IPS DF 6.9 (cell line): ENCODE results near the gene SLC13A3.

Experiments used
- DNase-seq: peaks from one replicate; pipeline ENCODE4 v3.0.0-alpha.2; 2013; ENCODE audit warnings: low read depth, low spot score
- H3K27ac ChIP-seq: one replicate; pipeline ENCODE4 v1.5.1; 2013; ENCODE audit warnings: low read length, control low read depth
- H3K27me3 ChIP-seq: 2 replicates; pipeline ENCODE4 v1.6.1; 2013; ENCODE audit warnings: mild to moderate bottlenecking, low read length; ENCODE audit not compliant: control insufficient read depth, insufficient read depth
- H3K36me3 ChIP-seq: 2 replicates; pipeline ENCODE4 v1.6.1; 2013; ENCODE audit warnings: low read length; ENCODE audit not compliant: control insufficient read depth, insufficient read depth
- H3K4me1 ChIP-seq: 2 replicates; pipeline ENCODE4 v1.6.1; 2013; ENCODE audit warnings: low read length; ENCODE audit not compliant: control insufficient read depth, insufficient read depth
- H3K4me3 ChIP-seq: 2 replicates; pipeline ENCODE4 v1.5.1; 2013; ENCODE audit warnings: mild to moderate bottlenecking, low read length
- H3K9me3 ChIP-seq: 2 replicates; pipeline ENCODE4 v1.6.1; 2013; ENCODE audit warnings: low read length, inconsistent platforms; ENCODE audit not compliant: control insufficient read depth, insufficient read depth
- WGBS: extraction: QIAGEN DNeasy Blood & Tissue Kit; methylation state at CpG from one replicate; pipeline ENCODE4 v1.1.7; 2013; ENCODE audit warnings: mixed read lengths, missing lambda C conversion rate; ENCODE audit not compliant: insufficient read length, insufficient coverage; 5-methylcytosine and 5-hydroxymethylcytosine counted together

The SLC13A3 gene

GRCh38 chr20:46641424-46641823 is 9.8 kb downstream of the SLC13A3 start:
- H3K4me3 ChIP-seq: no peak overlapping the region
- no peak for DNase-seq
- no peaks in the 10 kb centered on the region for H3K4me1 ChIP-seq
- no peaks in the 10 kb centered on the region for H3K27me3 ChIP-seq
- no peaks in the 10 kb centered on the region for H3K36me3 ChIP-seq
- H3K9me3 ChIP-seq: no peaks in the 10 kb centered on the region
- H3K27ac ChIP-seq: no peak overlapping the region

DNA sequence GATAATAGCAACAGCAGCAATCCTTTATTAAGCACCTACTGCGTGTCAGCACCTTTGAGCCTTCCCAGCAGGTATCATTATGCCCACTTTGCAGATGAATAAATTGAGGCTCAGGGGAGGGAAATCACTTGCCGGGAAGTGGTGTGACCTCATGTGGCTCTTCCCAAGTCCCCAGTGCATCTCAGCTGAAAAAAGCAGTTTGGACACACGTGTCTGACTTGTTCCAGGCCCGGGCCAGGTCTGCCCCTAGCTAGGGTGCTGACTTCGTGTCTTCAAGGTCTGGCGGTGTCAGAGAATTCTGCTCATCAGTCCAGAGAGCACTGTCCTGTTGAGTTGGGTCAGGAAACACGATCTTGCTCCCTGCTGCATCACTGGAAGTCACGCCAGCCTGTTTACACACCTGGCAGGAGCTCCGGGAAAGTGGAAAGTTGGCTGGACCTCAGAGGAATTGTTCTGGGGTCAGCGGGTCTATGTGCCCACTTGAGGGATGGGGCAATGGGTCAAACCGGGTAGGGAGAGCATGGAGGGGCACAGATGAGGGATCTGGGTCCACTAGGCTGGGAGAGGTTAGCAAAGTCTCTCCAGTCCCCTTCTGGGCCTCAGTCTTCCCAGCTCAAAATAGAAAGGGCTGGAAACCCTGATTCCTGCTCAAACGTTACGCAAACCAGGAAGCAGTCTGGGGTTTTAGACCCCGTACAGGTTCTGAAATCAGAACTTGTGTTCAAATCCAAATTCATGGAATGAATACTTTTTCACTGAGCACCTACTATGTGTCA is 10.5 kb downstream of the SLC13A3 start:
- Histone ChIP-seq H3K27ac (no peak overlapping the region), H3K4me3 (no peak overlapping the region), H3K4me1 (no peaks in the 10 kb centered on the region), H3K9me3 (no peaks in the 10 kb centered on the region), H3K27me3 (no peaks in the 10 kb centered on the region), H3K36me3 (no peaks in the 10 kb centered on the region)
- no peak for DNase-seq
- WGBS: no CpG with 5 or more reads among the region's 14 CpGs

GRCh38 chr20:46640044-46640443 is 11.2 kb downstream of the SLC13A3 start:
- Histone ChIP-seq H3K36me3 (no peaks in the 10 kb centered on the region), H3K9me3 (no peaks in the 10 kb centered on the region), H3K4me3 (no peak overlapping the region), H3K27me3 (no peaks in the 10 kb centered on the region), H3K27ac (no peak overlapping the region), H3K4me1 (no peaks in the 10 kb centered on the region)
- no CpG with 5 or more reads among the region's 6 CpGs for WGBS
- no peak for DNase-seq

DNA sequence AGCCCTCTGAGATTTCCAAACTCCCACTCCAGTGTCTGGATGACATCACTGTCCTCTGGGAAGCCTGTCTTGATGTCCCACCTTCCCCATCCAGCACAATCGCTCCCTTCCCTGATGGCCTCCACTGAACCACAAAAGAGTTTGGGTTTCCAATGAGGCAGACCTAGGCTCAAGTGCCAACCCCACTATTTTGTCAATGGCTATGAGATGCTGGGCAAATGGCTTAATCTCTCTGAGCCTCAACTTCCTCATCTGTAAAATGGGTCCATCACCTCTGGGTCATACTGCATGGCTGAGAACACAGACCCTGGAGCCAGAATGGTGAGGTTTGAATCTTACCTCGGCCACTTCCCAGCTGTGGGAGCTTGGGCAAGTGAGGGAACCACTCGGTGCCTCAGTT is 11.7 kb downstream of the SLC13A3 start:
- H3K27me3 ChIP-seq: no peaks in the 10 kb centered on the region
- H3K27ac ChIP-seq: no peak overlapping the region
- H3K9me3 ChIP-seq: no peaks in the 10 kb centered on the region
- H3K4me1 ChIP-seq: no peaks in the 10 kb centered on the region
- H3K4me3 ChIP-seq: no peak overlapping the region
- no peak for DNase-seq
- no CpG with 5 or more reads among the region's 3 CpGs for WGBS
- no peaks in the 10 kb centered on the region for H3K36me3 ChIP-seq

- no CpG with 5 or more reads among the region's 4 CpGs for WGBS
- no peak overlapping the region for H3K4me3 ChIP-seq
- DNase-seq: no peak
- H3K36me3 ChIP-seq: no peaks in the 10 kb centered on the region
- no peaks in the 10 kb centered on the region for H3K9me3 ChIP-seq
- no peaks in the 10 kb centered on the region for H3K27me3 ChIP-seq
- no peak overlapping the region for H3K27ac ChIP-seq
- H3K4me1 ChIP-seq: no peaks in the 10 kb centered on the region
Observed at GRCh38 chr20:46638898-46639274, 12.4 kb downstream of the SLC13A3 start.

DNA sequence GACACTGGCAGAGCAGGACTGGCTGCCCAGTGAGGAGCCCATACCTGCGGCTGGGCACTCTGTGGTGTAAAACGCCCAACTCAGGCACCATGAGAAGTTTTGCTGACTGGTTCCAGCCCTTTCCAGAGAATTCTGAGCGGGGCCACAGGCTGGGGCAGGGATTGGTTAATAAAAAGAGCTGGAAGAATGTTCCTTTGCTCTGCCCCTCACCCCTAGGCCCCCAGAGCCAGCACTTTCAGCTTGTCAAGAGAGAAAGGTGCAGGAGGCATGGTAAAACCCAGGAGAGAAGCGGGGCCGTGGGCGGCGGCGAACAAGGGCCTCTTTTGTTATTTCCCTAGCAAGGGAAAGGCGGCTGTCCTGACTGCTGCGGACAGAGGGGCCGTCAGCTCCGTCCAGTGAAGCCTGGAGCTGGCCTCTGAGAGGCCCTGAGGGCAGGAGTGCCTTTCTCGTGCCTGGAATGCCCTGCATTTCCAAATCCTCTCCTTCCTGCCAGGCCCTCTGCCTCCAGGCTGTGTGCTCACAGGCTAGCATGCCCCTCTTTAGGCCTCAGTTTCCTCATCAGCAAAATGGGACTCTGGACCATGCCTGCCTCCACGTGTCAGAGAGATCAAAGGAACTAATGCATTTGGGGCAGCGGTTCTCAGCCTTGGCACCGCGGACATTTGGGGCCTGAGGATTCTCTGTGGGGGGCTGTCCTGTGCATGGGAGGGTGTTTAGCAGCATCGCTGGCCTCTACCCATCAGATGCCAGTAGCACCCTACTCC is 12.9 kb downstream of the SLC13A3 start:
- H3K36me3 ChIP-seq: no peaks in the 10 kb centered on the region
- H3K9me3 ChIP-seq: no peaks in the 10 kb centered on the region
- WGBS: no CpG with 5 or more reads among the region's 18 CpGs
- no peak for DNase-seq
- no peak overlapping the region for H3K27ac ChIP-seq
- H3K27me3 ChIP-seq: no peaks in the 10 kb centered on the region
- no peak overlapping the region for H3K4me3 ChIP-seq
- no peaks in the 10 kb centered on the region for H3K4me1 ChIP-seq

- WGBS: no CpG with 5 or more reads among the region's 4 CpGs
- Histone ChIP-seq H3K4me1 (no peaks in the 10 kb centered on the region), H3K27me3 (no peaks in the 10 kb centered on the region), H3K27ac (no peak overlapping the region), H3K9me3 (no peaks in the 10 kb centered on the region), H3K4me3 (no peak overlapping the region), H3K36me3 (no peaks in the 10 kb centered on the region)
- no peak for DNase-seq
Observed at GRCh38 chr20:46637427-46638133, 13.7 kb downstream of the SLC13A3 start.

GRCh38 chr20:46637020-46637419 is 14.2 kb downstream of the SLC13A3 start:
- no CpG with 5 or more reads among the region's 11 CpGs for WGBS
- H3K9me3 ChIP-seq: no peaks in the 10 kb centered on the region
- H3K27ac ChIP-seq: no peak overlapping the region
- no peaks in the 10 kb centered on the region for H3K4me1 ChIP-seq
- no peaks in the 10 kb centered on the region for H3K36me3 ChIP-seq
- DNase-seq: no peak
- H3K27me3 ChIP-seq: no peaks in the 10 kb centered on the region
- H3K4me3 ChIP-seq: no peak overlapping the region

DNA sequence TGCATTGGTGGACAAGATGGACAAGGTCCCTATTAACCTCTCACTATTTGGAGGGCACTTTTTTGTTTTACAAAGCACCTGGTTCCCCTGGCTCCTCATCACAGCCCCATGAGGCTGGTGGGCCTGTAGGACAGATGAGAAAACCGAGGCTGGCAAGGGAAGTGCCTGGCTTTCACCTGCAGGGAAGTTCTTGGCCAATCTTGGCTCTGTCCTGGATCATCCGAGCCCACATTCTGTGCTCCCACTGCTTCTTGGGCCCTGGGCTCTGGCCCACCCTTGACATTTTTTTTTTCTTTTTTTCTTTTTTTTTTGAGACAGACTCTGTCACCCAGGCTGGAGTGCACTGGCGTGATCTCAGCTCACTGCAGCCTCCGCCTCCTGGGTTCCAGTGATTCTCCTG is 14.7 kb downstream of the SLC13A3 start:
- Histone ChIP-seq H3K27me3 (no peaks in the 10 kb centered on the region), H3K9me3 (no peaks in the 10 kb centered on the region), H3K36me3 (no peaks in the 10 kb centered on the region), H3K4me1 (peaks cover 3% of the 10 kb centered on the region; the same call in 1 of the 2 replicates), H3K27ac (no peak overlapping the region), H3K4me3 (no peak overlapping the region)
- WGBS: no CpG with 5 or more reads among the region's 4 CpGs
- DNase-seq: no peak

- no peaks in the 10 kb centered on the region for H3K27me3 ChIP-seq
- no peak overlapping the region for H3K27ac ChIP-seq
- no peak for DNase-seq
- peaks cover 3% of the 10 kb centered on the region; the same call in 1 of the 2 replicates for H3K4me1 ChIP-seq
- WGBS: no CpG with 5 or more reads among the region's 5 CpGs
- H3K36me3 ChIP-seq: no peaks in the 10 kb centered on the region
- H3K9me3 ChIP-seq: no peaks in the 10 kb centered on the region
- no peak overlapping the region for H3K4me3 ChIP-seq
Observed at GRCh38 chr20:46635514-46636136, 15.6 kb downstream of the SLC13A3 start.
